Femur (tissue), 1 donor: ENCODE results near the gene PIM1.
A peak's percentile ranks its signal among the peaks of the same experiment; 100 is the strongest.

ENCODE experiments used
- DNase-seq: peaks from one replicate; pipeline ENCODE4 v3.0.0-alpha.2; 2017

PIM1 gene

DNA sequence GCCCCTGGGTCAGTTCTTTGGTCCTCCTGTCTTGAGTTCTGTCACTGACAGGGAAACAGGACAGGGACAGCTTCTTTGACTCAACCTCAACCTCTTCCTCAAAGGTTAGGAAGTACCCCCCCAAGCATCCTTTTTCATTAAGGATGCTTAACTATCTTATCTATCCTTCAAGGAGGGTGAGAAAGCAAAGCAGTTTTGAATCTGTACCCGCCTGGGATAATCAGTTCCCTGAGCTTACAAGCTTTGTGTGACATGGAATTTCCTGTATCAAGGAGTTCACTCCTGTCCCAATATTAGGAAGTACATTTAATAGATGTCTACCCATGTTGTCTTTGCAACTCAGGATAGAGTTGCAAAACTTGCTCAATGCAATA lies 31.1 kb upstream of the PIM1 start:
- no peak for DNase-seq

DNA sequence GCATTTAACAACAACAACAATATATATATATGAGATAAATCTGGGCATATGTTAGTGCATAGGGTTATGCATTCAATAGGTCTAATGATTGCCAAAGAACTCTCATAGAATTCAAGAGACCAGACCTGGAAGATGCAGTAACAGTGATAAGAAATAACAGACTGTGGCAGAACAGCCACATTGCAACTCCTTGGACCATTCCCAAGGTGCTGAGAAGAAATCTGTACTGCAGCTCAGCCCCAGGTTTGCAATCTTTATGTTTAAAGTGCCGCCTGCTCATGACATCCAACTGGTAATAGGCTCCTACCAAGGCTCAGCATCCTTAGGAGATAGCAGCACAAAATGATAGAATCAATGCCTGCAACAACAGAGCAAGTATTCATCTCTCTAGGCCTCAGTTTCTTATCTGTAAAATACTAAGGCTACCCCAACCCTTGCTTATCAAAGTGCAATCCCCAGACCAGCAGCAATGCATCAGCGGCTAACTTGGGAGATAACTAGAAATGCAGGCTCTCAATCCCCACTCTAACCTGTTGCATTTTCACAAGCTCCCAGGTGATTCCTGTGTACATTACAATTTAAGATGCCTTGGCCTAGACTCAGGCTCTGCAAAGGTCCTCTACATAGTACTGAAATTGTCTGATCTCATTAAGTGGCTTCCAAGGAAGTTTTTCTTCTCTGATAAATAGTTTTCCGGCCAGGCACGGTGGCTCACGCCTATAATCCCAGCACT lies 30.6 kb upstream of the PIM1 start:
- DNase-seq, result no peak

DNA sequence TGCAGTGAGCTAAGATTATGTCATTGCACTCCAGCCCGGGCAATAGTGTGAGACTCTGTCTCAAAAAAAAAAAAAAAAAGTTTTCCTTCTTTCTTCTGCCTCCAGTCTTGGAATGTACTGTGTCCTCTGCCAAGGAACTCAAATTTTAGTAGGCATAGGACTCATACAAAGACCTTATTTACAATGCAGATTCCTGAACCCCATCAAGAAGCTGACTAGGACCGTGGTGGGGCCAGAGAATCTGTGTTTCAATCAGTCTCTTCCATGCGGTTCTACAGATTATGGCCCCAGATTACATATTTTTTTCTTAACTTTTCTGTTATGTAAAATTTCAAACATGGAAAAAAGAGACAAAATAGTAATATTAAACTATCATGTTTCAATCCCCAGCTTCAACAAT lies 29.8 kb upstream of the PIM1 start:
- no peak for DNase-seq

DNA sequence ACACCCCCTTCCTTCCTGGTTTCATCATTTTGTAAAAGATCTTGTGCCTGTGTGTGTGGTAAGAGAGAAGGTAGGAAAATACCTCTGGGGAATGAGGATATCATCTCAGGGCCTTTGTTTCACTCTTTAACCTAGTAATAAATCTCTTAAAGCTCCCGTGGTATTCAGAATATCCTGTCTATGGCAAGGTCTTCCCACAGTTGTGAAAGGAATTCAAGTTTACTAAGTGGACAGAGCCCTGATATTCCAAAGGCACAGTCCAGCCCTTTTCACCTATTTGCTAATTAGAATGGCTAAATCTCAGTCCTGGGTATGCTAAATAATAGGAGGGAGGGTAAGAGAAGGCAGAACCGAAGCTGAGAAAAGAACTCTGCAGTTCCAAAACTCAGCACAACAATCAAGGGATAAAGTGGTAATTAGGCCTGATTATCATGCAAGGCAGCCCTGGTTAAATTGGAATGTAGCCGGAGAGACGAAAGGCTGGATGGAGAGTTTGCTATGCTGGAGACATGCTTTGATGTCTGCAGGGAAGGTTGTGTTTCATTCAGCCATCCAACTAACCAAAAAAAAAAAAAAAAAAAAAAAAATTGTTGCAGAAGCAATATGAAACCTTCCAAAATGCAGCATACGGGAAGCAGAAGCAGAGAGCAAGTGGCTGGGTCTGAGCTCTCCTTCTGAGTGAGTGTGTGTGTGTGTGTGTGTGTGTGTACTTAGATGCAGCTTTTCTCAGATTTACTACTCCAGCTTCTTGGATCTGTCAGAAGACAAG lies 28.5 kb upstream of the PIM1 start:
- peak; percentile 55 for DNase-seq

DNA sequence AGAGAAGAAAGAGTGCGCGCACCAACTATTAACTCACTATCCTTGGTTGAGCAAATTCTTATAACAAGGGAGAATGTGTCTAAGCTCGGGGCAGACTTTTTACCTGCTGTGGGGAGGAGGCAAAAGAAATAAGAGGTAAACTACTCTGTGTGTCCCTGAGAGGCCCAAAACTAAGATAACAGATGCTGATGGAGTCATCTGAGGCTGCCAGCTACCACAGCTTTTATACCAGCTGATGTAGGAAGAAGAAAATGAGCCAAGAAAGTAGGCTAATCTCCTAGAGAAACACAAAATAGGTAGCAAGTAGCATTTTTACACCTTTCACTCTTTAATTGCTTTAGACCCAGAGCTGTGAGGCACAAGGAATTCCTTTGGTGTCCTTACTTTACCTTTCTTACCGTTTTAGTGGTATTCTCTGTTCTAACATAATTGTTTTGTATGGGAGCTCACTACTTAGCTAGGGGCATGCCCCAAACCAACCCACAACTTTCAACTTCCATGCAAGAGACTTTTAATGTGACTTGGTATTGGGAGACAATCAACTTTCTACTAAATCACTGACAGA lies 27.8 kb upstream of the PIM1 start:
- no peak for DNase-seq

DNA sequence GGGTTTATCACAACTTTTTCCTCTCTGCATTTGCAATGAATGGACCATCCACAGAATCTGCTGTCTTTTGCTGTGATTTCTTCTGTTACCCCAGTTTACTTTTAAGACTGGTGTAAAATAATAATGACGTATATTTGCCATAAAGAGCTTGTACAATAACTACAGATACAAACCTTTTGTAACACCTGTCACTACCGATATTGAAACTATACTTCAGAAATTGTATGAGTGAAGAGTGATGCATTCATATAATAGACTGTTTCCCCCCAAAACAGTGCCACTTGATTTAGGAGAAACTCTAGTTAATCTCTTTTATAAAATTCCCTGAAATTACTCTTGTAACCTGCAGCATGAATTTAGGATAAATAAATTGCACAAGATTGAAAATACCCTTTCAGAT lies 26.4 kb upstream of the PIM1 start:
- no peak for DNase-seq

DNA sequence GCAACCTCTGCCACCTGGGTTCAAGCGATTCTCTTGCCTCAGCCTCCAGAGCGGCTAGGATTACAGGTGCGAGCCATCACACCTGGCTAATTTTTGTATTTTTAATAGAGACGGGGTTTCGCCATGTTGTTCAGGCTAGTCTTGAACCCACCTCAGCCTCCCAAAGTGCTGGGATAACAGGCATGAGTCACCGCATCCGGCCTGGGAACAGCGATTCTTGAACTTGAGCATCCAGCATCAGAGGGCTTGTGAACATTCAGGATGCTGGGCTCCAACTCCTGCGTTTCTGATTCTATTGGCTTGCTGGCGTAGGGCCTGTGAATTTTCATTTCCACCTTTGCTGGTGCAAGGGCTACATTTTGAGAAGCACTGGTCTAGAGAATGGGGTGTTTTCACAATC lies 24.5 kb upstream of the PIM1 start:
- DNase-seq, result no peak

DNA sequence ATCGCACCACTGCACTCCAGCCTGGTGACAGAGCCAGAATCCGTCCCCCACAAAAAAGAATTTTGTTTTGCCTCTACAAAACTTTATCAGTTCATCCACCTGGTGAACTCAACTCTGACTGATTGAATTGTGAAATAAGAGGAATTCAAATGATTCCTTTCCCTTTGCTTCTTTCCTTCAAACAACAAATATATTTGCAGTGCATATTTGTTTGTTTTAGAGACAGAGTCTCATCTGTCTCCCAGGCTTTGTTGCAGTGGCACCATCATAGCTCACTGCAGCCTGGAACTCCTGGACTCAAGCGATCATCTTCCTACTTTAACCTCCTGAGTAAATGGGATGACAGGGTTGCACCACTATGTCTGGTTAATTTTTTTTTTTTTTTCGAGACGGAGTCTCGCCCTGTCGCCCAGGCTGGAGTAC lies 23.2 kb upstream of the PIM1 start:
- DNase-seq, result no peak

DNA sequence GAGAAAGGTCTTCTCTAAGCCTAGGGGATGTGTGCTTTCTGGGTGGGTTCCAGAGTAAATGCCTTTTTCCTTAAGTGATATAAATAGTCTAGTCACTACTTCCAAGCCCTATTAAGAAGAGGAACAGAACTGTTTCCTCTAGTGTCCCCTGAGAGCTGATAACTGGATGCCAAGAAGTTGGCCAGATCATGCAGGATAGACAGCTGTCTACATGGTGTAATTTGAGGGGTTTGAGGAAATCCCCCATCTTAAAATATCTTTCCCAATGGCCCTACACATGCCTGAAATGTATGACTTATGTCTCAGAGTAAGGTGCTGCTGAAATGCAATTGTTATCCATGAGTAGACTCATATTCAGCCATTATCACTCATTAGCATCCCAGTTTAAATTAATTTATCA lies 20.2 kb upstream of the PIM1 start:
- no peak for DNase-seq

DNA sequence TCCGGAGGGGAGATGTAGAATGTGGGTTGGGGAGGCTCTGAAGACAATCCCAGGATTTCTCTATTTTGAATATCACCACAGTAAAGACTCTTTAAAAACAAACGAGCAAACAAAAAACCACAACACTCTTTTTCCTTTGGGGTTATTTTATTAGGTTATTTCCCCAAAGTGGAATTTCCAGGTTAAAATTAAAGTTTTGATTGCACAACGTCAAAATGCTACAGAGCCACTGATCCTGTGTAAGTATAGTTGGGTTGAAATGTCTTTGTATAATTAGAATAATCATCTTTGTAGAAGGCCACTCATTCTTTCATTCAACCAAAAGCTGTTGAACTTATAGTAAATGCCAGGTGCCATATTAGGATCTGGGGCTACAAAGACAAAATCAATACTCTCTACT lies 19.6 kb upstream of the PIM1 start:
- no peak for DNase-seq

DNA sequence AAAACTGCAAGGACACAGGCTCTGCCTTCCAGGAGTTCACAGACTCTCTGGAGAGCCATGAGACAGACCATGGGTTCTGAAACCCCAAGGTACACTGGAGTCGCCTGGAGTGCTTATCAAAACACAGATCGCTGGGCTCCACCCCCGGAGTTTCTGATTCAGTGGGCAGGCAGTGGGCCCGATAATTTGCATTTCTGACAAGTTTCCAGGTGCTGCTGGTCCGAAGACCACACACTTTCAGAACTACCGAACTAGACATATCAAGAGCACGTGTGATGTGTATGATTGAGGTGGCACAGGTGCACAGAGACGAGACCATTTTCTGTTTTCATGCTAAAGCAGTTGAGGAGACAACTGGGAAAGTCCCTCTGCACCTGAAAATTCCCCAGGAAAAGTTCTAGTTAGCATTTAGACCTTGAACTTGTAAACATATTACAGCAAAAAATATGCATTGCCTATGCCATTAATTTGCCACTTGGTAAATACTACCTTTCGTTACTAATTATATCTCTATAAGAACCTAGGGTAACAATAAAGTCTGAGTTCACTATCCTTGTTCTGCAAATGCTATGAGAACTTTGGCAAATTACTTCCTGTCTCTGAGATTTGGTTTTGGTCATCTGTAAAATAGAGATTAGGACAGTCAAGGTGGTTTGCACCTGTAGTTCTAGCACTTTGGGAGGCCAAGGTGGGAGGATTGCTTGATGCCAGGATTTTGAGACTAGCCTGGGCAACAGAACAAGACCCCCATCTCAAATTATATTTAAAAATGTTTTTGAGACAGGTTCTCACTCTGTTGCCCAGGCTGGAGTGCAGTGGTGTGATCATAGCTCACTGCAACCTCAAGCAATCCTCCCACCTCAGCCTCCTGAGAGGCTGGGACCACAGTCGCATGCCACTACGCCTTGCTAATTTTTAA lies 14.3 kb upstream of the PIM1 start:
- no peak for DNase-seq

DNA sequence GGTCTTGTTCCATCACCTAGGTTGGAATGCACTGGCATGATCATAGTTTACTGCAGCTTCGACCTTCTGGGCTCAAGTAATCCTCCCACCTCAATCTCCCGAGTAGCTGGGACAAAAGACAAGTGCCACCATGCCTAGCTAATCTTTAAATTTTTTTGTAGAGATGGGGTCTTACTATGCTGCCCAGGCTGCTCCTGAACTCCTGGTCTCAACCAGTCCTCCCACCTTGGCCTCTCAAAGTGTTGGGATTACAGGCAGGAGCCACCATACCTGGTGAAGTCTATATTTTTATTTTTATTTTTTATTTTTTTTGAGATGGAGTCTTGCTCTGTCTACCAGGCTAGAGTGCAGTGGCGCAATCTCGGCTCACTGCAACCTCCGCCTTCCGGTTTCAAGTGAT lies 11.4 kb upstream of the PIM1 start:
- no peak for DNase-seq

DNA sequence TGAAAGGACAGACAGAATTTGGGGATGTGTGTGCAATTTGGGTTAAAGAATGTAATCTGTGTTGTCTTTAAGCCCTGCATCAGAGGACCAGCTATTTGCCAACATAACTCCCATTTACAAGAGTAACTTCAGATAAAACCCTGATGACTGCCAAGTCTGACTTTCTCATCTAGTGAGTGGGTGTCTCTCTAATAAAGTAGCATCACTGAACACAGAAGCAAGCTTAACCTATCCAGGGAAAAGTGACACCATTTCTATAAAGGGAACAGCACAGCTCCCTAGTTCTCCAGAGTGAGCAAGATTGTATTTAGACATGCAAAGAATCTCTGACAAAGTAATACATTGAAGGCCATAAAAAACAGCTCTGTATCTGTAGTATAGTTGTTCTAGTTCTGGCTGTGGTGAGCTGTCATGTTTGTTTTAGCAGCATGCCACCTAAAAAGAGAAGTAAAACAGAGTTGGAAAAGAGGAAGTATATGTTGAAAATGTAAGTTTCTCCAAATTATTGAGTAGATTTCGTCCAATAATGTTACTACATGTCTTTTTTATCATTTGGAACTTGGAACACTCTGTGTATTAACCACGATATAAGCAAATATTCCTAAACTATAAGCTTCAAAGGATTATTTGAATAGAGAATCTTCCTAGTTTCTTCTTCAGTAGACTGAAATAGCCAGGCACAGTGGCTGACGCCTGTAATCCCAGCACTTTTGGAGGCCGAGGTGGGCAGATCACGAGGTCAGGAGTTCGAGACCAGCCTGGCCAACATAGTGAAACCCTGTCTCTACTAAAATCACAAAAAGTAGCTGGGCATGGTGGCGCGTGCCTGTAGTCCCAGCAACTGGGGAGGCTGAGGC lies 8.8 kb upstream of the PIM1 start:
- DNase-seq, result no peak

DNA sequence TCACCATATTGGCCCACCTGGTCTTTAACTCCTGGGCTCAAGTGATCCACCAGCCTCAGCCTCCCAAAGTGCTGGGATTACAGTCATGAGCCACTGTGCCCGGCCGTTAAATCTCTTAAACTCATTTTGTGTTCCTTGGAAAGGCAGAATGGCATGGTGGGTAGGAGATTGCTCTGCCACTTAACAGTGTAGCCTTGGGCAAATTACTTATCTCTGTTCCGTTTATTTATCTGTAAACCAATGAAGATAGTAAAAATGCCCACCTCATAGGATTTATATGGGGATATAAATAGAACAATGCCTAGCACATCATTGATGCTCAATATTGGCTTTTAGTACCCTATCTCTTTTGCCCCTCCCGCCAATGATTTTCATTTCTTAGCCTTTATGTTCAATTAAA lies 7.2 kb upstream of the PIM1 start:
- no peak for DNase-seq

DNA sequence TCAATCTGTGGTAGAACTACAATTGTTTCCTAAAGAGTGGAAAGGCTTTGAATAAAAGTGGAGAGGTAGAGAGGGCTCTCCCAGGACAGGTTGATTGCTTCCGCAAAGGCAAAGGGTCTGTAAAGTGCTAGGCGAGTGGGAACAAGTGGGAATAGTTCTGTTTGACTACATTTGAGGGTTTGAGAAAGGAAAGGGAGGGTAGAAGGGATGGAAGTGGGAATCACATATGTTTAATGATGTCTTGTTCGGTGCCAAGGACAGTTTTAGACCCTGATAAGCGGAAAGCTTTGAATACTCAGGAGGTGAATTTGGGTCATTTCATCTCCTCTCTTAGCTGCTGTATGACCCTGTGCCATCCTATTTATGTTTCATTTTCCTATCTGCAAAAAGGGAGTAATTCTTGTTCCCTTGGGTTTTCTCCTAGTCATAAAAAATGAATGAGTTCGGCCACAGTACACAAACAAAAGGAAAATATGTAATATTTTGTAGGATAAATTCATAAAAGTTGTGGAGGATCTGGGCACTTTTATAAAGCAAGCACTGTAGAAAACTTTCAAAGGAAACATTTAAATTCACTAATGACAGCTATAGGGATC lies 1.7 kb upstream of the PIM1 start:
- no peak for DNase-seq

DNA sequence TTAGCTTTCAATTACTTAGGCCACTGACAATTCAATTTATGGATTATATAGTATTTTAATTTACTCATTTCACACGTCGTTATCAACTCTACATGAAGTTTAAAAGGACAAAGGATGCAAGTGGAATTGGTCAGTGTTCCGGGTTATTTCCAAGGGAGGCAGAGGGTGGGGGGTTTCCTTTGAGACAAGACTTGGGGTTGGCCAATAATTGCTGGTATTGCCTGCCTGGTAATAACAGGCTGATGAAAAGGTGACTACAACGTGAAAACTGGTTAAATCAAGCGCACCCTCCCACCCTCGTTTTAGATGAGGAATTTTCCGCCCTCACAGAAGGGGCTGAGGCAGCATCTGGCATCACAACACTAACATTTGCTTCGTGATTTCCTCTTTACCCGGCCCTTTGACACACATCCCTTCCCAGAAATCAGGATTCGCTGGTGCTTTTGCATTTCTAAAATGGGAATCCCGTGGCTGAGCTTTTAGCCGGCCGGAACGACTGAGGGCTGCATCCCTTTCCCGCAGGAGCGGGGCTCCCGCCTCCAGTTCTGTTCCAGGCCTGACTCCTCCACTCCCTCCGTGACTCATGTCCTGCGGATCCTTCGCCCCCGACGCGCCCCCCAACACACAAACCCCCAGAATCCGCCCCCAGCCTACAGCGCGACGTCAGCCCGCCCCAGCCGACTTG lies 999 bp upstream of the PIM1 start:
- no peak for DNase-seq

DNA sequence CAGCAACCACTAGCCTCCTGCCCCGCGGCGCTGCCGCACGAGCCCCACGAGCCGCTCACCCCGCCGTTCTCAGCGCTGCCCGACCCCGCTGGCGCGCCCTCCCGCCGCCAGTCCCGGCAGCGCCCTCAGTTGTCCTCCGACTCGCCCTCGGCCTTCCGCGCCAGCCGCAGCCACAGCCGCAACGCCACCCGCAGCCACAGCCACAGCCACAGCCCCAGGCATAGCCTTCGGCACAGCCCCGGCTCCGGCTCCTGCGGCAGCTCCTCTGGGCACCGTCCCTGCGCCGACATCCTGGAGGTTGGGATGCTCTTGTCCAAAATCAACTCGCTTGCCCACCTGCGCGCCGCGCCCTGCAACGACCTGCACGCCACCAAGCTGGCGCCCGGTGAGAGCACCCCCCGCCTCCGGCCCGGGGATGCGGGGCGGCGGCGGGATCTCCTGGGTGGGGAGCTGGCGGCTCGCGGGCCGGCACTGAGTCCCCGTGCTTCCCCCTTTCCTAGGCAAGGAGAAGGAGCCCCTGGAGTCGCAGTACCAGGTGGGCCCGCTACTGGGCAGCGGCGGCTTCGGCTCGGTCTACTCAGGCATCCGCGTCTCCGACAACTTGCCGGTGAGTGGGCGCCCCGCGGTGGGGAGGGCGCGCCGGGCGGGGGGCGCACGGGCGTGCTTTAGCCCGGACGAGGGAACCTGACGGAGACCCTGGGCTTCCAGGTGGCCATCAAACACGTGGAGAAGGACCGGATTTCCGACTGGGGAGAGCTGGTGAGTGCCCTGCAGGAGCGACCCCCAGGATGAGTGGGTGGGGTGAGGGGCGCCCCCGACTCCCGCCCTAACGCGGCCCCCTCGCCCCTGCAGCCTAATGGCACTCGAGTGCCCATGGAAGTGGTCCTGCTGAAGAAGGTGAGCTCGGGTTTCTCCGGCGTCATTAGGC lies 585 bp downstream of the PIM1 start:
- peak; percentile 72 for DNase-seq

DNA sequence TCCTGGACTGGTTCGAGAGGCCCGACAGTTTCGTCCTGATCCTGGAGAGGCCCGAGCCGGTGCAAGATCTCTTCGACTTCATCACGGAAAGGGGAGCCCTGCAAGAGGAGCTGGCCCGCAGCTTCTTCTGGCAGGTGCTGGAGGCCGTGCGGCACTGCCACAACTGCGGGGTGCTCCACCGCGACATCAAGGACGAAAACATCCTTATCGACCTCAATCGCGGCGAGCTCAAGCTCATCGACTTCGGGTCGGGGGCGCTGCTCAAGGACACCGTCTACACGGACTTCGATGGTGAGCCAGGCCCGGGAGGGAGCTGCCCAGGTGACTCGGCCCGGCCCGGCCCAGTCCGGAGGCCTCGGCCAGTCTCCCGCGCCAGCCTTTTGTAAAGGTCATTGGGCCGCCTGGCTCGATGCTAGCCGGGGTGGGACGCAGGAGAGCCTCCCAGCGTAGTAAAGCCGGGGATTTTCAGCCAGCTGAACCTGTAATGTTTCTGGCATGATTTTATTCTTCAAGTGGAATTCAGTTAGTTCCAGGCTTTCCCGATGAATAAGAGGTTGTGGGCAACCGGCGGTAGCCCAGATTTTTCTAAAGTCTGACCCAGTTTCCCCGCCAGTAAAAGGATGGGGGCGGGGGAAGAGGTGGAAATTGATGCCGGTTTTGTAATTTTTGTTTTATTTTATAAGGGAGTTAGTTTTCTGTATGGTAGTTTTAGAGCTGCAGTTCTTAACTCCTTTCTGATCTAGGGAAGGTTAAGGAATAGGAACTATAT lies 1.4 kb downstream of the PIM1 start:
- peak; percentile 70 for DNase-seq
